ENCODE results near the gene HGS. TPM values are rescaled to one million over a fixed set of nuclear protein-coding genes. Genes with fewer than 3 reads are reported as not detected.
"Not testable (repeated sequence)": the region's sequence is repeated elsewhere in the genome, so short reads cannot be mapped to it uniquely, and the experiment has no call there.

HGS gene
- total and polyA plus RNA-seq, 2 donors = 39.0 to 157 TPM

- WGBS = 56% methylated on average over 32 of the region's 32 CpGs
- Histone ChIP-seq H3K9me3 (ENCODE audit: control insufficient read depth in 2 of 2, insufficient read depth in 1 of 2, low read length in 1 of 2) (peaks cover 0 to 5% of the 10 kb centered on the region in 2 donors), H3K27me3 (ENCODE audit: control insufficient read depth in 2 of 2, insufficient read depth in 1 of 2, low read length in 1 of 2) (peaks cover 3 to 71% of the 10 kb centered on the region in 2 donors), H3K4me1 (ENCODE audit: control insufficient read depth in 2 of 2, insufficient read depth in 2 of 2, low read length in 2 of 2) (peaks cover 0 to 4% of the 10 kb centered on the region in 2 donors), H3K27ac (ENCODE audit: low read depth in 1 of 2, low read length in 1 of 2) (no peak overlapping the region), H3K4me3 (ENCODE audit: low read length in 2 of 2) (no peak overlapping the region), H3K36me3 (ENCODE audit: control insufficient read depth in 2 of 2, insufficient read depth in 2 of 2, low read length in 1 of 2) (no peaks in the 10 kb centered on the region)
- peak in 2 of 9 donors; percentile 44 to 45 for DNase-seq (ENCODE audit: low read depth in 6 of 9, low spot score in 9 of 9)
Observed at GRCh38 chr17:81733507-81734404, 49.9 kb downstream of the HGS start.

- Histone ChIP-seq H3K27me3 (ENCODE audit: control insufficient read depth in 2 of 2, insufficient read depth in 1 of 2, low read length in 1 of 2) (peaks cover 3 to 77% of the 10 kb centered on the region in 2 donors), H3K4me1 (ENCODE audit: control insufficient read depth in 2 of 2, insufficient read depth in 2 of 2, low read length in 2 of 2) (peaks cover 0 to 4% of the 10 kb centered on the region in 2 donors), H3K36me3 (ENCODE audit: control insufficient read depth in 2 of 2, insufficient read depth in 2 of 2, low read length in 1 of 2) (no peaks in the 10 kb centered on the region), H3K4me3 (ENCODE audit: low read length in 2 of 2) (no peak overlapping the region), H3K9me3 (ENCODE audit: control insufficient read depth in 2 of 2, insufficient read depth in 1 of 2, low read length in 1 of 2) (peaks cover 0 to 5% of the 10 kb centered on the region in 2 donors), H3K27ac (ENCODE audit: low read depth in 1 of 2, low read length in 1 of 2) (no peak overlapping the region)
- DNase-seq (ENCODE audit: low read depth in 6 of 9, low spot score in 9 of 9) = no peak
- 94% methylated on average over 35 of the region's 35 CpGs for WGBS
Observed at GRCh38 chr17:81734405-81735263, 50.8 kb downstream of the HGS start.

GRCh38 chr17:81735264-81736102 lies 51.7 kb downstream of the HGS start:
- Histone ChIP-seq H3K4me3 (ENCODE audit: low read length in 2 of 2) (no peak overlapping the region), H3K36me3 (ENCODE audit: control insufficient read depth in 2 of 2, insufficient read depth in 2 of 2, low read length in 1 of 2) (no peaks in the 10 kb centered on the region), H3K9me3 (ENCODE audit: control insufficient read depth in 2 of 2, insufficient read depth in 1 of 2, low read length in 1 of 2) (peaks cover 0 to 5% of the 10 kb centered on the region in 2 donors), H3K4me1 (ENCODE audit: control insufficient read depth in 2 of 2, insufficient read depth in 2 of 2, low read length in 2 of 2) (peaks cover 0 to 4% of the 10 kb centered on the region in 2 donors), H3K27me3 (ENCODE audit: control insufficient read depth in 2 of 2, insufficient read depth in 1 of 2, low read length in 1 of 2) (peaks cover 3 to 77% of the 10 kb centered on the region in 2 donors), H3K27ac (ENCODE audit: low read depth in 1 of 2, low read length in 1 of 2) (no peak overlapping the region)
- WGBS = 36% methylated on average over 30 of the region's 30 CpGs
- no peak for DNase-seq (ENCODE audit: low read depth in 6 of 9, low spot score in 9 of 9)

- Histone ChIP-seq H3K9me3 (ENCODE audit: control insufficient read depth in 2 of 2, insufficient read depth in 1 of 2, low read length in 1 of 2) (peaks cover 0 to 5% of the 10 kb centered on the region in 2 donors), H3K36me3 (ENCODE audit: control insufficient read depth in 2 of 2, insufficient read depth in 2 of 2, low read length in 1 of 2) (no peaks in the 10 kb centered on the region), H3K4me3 (ENCODE audit: low read length in 2 of 2) (no peak overlapping the region), H3K4me1 (ENCODE audit: control insufficient read depth in 2 of 2, insufficient read depth in 2 of 2, low read length in 2 of 2) (peaks cover 0 to 4% of the 10 kb centered on the region in 2 donors), H3K27ac (ENCODE audit: low read depth in 1 of 2, low read length in 1 of 2) (no peak overlapping the region), H3K27me3 (ENCODE audit: control insufficient read depth in 2 of 2, insufficient read depth in 1 of 2, low read length in 1 of 2) (peaks cover 9 to 74% of the 10 kb centered on the region in 2 donors)
- WGBS = 96% methylated on average over 31 of the region's 31 CpGs
- no peak for DNase-seq (ENCODE audit: low read depth in 6 of 9, low spot score in 9 of 9)
Observed at GRCh38 chr17:81737947-81738800, 54.4 kb downstream of the HGS start.

GRCh38 chr17:81738801-81739393 lies 55.1 kb downstream of the HGS start:
- no peak for DNase-seq (ENCODE audit: low read depth in 6 of 9, low spot score in 9 of 9)
- 96% methylated on average over 27 of the region's 27 CpGs for WGBS

GRCh38 chr17:81739593-81739992 lies 55.8 kb downstream of the HGS start:
- H3K36me3 ChIP-seq (ENCODE audit: control insufficient read depth in 2 of 2, insufficient read depth in 2 of 2, low read length in 1 of 2); H3K4me1 ChIP-seq (ENCODE audit: control insufficient read depth in 2 of 2, insufficient read depth in 2 of 2, low read length in 2 of 2); H3K9me3 ChIP-seq (ENCODE audit: control insufficient read depth in 2 of 2, insufficient read depth in 1 of 2, low read length in 1 of 2); H3K27ac ChIP-seq (ENCODE audit: low read depth in 1 of 2, low read length in 1 of 2); DNase-seq (ENCODE audit: low read depth in 6 of 9, low spot score in 9 of 9); H3K4me3 ChIP-seq (ENCODE audit: low read length in 2 of 2): not testable (repeated sequence)
- H3K27me3 ChIP-seq (ENCODE audit: control insufficient read depth in 2 of 2, insufficient read depth in 1 of 2, low read length in 1 of 2) = peaks cover 9 to 61% of the 10 kb centered on the region in 2 donors
- WGBS = 95% methylated on average over 8 of the region's 8 CpGs

More at GRCh38 chr17:81738801-81739393, 55.1 kb downstream of the HGS start:
- no peaks in the 10 kb centered on the region for H3K36me3 ChIP-seq (ENCODE audit: control insufficient read depth in 2 of 2, insufficient read depth in 2 of 2, low read length in 1 of 2)
- peaks cover 0 to 4% of the 10 kb centered on the region in 2 donors for H3K4me1 ChIP-seq (ENCODE audit: control insufficient read depth in 2 of 2, insufficient read depth in 2 of 2, low read length in 2 of 2)
- no peak overlapping the region for H3K27ac ChIP-seq (ENCODE audit: low read depth in 1 of 2, low read length in 1 of 2)
- no peak overlapping the region for H3K4me3 ChIP-seq (ENCODE audit: low read length in 2 of 2)
- peaks cover 0 to 5% of the 10 kb centered on the region in 2 donors for H3K9me3 ChIP-seq (ENCODE audit: control insufficient read depth in 2 of 2, insufficient read depth in 1 of 2, low read length in 1 of 2)
- H3K27me3 ChIP-seq (ENCODE audit: control insufficient read depth in 2 of 2, insufficient read depth in 1 of 2, low read length in 1 of 2) = peaks cover 9 to 67% of the 10 kb centered on the region in 2 donors

- H3K9me3 ChIP-seq (ENCODE audit: control insufficient read depth in 2 of 2, insufficient read depth in 1 of 2, low read length in 1 of 2) = peaks cover 0 to 5% of the 10 kb centered on the region in 2 donors
- H3K36me3 ChIP-seq (ENCODE audit: control insufficient read depth in 2 of 2, insufficient read depth in 2 of 2, low read length in 1 of 2) = no peaks in the 10 kb centered on the region
- peaks cover 9 to 53% of the 10 kb centered on the region in 2 donors for H3K27me3 ChIP-seq (ENCODE audit: control insufficient read depth in 2 of 2, insufficient read depth in 1 of 2, low read length in 1 of 2)
- peaks cover 0 to 3% of the 10 kb centered on the region in 2 donors for H3K4me1 ChIP-seq (ENCODE audit: control insufficient read depth in 2 of 2, insufficient read depth in 2 of 2, low read length in 2 of 2)
- 29% methylated on average over 28 of the region's 28 CpGs for WGBS
- no peak for DNase-seq (ENCODE audit: low read depth in 6 of 9, low spot score in 9 of 9)
- H3K27ac ChIP-seq (ENCODE audit: low read depth in 1 of 2, low read length in 1 of 2) = no peak overlapping the region
- no peak overlapping the region for H3K4me3 ChIP-seq (ENCODE audit: low read length in 2 of 2)
Observed at GRCh38 chr17:81740395-81740961, 56.7 kb downstream of the HGS start.
